ENCODE data around the gene OSTM1. TPM values are rescaled to one million over a fixed set of nuclear protein-coding genes. Genes with fewer than 3 reads are reported as not detected.

OSTM1 gene, protein sequence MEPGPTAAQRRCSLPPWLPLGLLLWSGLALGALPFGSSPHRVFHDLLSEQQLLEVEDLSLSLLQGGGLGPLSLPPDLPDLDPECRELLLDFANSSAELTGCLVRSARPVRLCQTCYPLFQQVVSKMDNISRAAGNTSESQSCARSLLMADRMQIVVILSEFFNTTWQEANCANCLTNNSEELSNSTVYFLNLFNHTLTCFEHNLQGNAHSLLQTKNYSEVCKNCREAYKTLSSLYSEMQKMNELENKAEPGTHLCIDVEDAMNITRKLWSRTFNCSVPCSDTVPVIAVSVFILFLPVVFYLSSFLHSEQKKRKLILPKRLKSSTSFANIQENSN
- 15.0 and 19.1 TPM in 2 replicates for total RNA-seq

DNA sequence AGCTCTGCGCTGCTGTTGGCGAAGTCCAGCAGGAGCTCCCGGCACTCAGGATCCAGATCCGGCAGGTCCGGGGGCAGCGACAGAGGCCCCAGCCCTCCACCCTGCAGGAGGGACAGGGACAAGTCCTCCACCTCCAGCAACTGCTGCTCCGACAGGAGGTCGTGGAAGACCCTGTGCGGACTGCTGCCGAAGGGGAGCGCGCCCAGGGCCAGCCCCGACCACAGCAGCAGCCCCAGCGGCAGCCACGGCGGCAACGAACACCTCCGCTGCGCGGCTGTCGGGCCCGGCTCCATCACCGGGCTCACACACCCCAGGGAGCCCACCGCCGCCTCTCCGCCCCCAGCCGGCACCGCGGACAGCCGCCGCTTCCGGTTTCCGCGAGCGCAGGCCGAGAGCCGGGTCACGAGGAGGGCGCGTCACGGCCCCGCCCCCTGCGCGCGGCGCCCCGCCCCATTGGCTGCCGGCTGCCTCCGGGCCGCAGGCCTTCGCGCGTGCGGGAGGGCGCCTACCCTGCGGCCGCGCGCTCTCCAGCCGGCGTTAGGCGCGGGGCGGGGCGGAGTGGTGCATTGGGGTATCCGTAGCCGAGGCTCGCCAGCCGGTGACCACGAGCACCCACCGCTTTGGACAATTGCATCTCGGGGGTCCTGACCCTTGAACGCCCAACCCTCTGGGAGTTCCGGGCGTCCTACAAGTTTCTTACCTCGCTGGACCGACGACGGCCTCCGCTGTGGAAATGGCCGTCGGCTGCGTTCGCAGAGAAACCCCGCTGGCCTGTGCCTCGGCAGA is at the start of gene OSTM1:
Gene OSTM1 (minus strand): TSS at position 383 of the 786 bp plus-strand sequence. CDS start 90 bp downstream, at position 293.
- DNase-seq (ENCODE audit: low read depth), result no peak
- TF ChIP-seq, protein P1, sequence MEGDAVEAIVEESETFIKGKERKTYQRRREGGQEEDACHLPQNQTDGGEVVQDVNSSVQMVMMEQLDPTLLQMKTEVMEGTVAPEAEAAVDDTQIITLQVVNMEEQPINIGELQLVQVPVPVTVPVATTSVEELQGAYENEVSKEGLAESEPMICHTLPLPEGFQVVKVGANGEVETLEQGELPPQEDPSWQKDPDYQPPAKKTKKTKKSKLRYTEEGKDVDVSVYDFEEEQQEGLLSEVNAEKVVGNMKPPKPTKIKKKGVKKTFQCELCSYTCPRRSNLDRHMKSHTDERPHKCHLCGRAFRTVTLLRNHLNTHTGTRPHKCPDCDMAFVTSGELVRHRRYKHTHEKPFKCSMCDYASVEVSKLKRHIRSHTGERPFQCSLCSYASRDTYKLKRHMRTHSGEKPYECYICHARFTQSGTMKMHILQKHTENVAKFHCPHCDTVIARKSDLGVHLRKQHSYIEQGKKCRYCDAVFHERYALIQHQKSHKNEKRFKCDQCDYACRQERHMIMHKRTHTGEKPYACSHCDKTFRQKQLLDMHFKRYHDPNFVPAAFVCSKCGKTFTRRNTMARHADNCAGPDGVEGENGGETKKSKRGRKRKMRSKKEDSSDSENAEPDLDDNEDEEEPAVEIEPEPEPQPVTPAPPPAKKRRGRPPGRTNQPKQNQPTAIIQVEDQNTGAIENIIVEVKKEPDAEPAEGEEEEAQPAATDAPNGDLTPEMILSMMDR (conservative IDR thresholded peaks at IDR 0.05; ENCODE audit: low read depth, low read length), result no peak
- H3K4me3 ChIP-seq (ENCODE audit: low read depth, low read length), result peak within 1 kb of the TSS; percentile 90

DNA sequence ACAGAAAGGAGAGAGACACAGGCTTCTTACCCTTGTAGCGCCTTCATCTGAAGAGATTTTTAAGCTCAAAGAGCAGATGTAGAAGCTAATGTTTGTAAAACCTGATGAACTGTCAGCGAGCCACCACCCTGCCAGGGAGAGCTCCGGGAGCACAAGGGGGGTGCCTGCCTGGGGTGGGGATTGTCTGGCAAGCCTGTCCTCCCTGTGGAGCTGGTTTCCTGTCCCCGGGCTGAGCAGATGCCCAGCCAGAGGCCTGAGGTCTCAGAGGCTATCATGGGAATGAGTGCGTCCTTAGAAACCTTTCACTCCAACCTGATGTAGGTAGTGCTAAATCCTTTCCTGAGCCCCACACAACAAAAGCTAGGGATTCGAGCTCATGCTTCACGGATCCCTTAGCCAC is 49.4 kb upstream of the OSTM1 start:
- TF ChIP-seq, protein P1 (conservative IDR thresholded peaks at IDR 0.05; ENCODE audit: low read depth, low read length), result no peak
- H3K4me3 ChIP-seq (ENCODE audit: low read depth, low read length), result no peak overlapping the region
- no peak for DNase-seq (ENCODE audit: low read depth)

DNA sequence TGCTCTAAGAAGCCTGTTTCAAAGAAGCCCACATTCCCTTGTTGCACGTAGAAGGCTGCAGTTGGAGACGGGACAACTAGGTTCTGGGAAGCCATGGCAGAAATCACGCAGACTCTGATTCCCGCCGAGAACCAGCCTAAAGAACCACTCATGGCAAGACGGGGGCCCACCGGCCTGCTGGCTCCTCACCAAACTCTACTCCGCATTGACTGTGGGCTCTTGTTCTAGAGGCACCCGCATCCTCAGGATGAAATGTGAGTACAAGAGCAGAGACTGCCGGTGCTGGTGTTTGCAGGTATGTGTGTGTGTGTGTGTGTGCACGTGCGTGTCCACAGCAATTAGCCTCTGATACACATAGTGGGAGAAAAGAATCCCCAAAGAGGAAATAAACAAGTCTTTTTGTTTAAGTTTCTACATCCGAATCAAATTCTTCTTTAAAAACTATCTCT is 49.0 kb upstream of the OSTM1 start:
- DNase-seq (ENCODE audit: low read depth), result no peak
- no peak overlapping the region for H3K4me3 ChIP-seq (ENCODE audit: low read depth, low read length)
- TF ChIP-seq, protein P1 (conservative IDR thresholded peaks at IDR 0.05; ENCODE audit: low read depth, low read length), result no peak

DNA sequence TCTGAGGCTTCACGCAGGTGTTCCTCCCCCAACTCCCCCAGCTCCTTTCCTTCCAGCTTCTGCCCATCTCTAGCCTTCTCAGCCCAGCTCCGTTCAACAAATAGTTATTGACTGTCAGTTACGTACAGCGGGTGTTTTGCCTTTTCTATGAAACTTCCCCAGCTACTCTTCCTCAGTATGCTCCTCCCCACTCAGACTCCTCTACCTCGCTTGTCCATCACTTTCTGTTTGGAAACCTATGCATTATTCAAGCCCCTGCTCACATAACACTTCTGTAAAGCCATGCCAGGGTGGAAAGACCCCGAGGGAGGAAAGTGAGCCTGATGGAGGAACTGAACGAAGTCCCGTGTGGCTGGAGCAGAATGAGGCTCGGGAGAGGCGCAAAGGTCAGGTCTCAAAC is 47.1 kb upstream of the OSTM1 start:
- H3K4me3 ChIP-seq (ENCODE audit: low read depth, low read length), result no peak overlapping the region
- no peak for DNase-seq (ENCODE audit: low read depth)
- TF ChIP-seq, protein P1 (conservative IDR thresholded peaks at IDR 0.05; ENCODE audit: low read depth, low read length), result no peak

DNA sequence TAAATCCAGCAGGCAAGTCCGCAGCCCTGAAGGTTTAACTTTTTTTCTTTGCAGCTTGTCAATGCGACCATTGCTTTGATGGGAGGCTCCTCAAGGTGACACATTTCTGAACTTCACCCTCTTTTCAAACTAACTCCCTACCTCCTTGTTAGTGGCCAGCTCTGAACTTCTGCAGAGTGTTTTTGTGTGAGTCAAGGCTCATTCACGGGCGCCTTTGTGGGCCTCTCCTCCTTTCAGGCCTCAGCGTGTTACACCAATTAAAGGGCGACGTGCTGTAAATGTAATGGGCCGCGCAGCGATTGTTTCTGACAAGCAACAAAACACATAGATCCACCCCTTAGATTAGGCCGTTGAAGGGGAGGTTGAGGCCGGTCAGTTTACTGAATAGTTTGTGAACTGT is 45.8 kb upstream of the OSTM1 start:
- no peak overlapping the region for H3K4me3 ChIP-seq (ENCODE audit: low read depth, low read length)
- TF ChIP-seq, protein P1 (conservative IDR thresholded peaks at IDR 0.05; ENCODE audit: low read depth, low read length), result no peak
- no peak for DNase-seq (ENCODE audit: low read depth)

DNA sequence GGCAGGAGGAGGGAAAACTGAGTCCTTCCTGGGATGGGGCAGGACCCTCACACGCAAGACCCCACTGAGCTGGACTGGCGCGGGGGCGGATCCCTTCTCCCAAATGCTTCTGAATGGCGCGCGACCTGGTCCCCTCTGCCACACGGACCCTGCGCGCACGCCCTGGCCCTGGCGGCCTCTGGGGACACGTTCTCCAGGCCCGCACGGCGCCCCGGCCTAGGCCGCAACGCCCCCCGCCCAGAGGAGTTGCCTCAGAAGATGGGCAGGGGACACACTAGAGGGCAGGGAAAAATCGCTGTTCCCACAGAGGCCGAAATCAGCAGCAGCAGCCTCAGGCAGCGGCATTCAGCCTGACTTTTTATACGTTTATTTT is 45.2 kb upstream of the OSTM1 start:
- no peak overlapping the region for H3K4me3 ChIP-seq (ENCODE audit: low read depth, low read length)
- no peak for DNase-seq (ENCODE audit: low read depth)
- TF ChIP-seq, protein P1 (conservative IDR thresholded peaks at IDR 0.05; ENCODE audit: low read depth, low read length), result no peak

All from epithelial cell of proximal tubule (primary cell).